ENCODE measurements around the gene TPPP2. TPM values are rescaled to one million over a fixed set of nuclear protein-coding genes. Genes with fewer than 3 reads are reported as not detected.
A peak's percentile ranks its signal among the peaks of the same experiment; 100 is the strongest.

Gene TPPP2
- polyA plus RNA-seq, 1 experiment: not detected

- TF ChIP-seq, protein P1, sequence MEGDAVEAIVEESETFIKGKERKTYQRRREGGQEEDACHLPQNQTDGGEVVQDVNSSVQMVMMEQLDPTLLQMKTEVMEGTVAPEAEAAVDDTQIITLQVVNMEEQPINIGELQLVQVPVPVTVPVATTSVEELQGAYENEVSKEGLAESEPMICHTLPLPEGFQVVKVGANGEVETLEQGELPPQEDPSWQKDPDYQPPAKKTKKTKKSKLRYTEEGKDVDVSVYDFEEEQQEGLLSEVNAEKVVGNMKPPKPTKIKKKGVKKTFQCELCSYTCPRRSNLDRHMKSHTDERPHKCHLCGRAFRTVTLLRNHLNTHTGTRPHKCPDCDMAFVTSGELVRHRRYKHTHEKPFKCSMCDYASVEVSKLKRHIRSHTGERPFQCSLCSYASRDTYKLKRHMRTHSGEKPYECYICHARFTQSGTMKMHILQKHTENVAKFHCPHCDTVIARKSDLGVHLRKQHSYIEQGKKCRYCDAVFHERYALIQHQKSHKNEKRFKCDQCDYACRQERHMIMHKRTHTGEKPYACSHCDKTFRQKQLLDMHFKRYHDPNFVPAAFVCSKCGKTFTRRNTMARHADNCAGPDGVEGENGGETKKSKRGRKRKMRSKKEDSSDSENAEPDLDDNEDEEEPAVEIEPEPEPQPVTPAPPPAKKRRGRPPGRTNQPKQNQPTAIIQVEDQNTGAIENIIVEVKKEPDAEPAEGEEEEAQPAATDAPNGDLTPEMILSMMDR (IDR thresholded peaks at IDR 0.05; ENCODE audit: low read depth, low read length): peak; percentile 73
- Histone ChIP-seq H3K9me3 (ENCODE audit: control insufficient read depth, insufficient read depth, low read length) (no peaks in the 10 kb centered on the region; the same call in 1 of the 2 replicates), H3K27ac (ENCODE audit: low read depth, low read length) (peak overlapping the region; percentile 52), H3K4me3 (ENCODE audit: low read depth, low read length) (peak overlapping the region; percentile 82), H3K27me3 (ENCODE audit: control insufficient read depth, insufficient read depth, low read length) (no peaks in the 10 kb centered on the region)
- POLR2A ChIA-PET: interaction anchor here (0.6 to 1.6 kb wide), 3 partner anchors 19 to 77 kb away, joined by 3 to 4 read pairs (median 3); no protein-coding TSS in a partner anchor
- CTCF ChIA-PET: interaction anchor here (0.8 to 5.0 kb wide), 19 partner anchors 10 to 148 kb away, joined by 3 to 153 read pairs (median 7); partner anchors contain the start of gene TMEM253
- DNase-seq (ENCODE audit: low read depth, low spot score): no peak
Measured at GRCh38 chr14:21068521-21069387, 38.7 kb downstream of the TPPP2 start.

- ChIA-PET CTCF (interaction anchor here (0.6 to 9.0 kb wide), 20 partner anchors 11 to 379 kb away, joined by 3 to 153 read pairs (median 9); no protein-coding TSS in a partner anchor), POLR2A (interaction anchor here (1.4 to 3.0 kb wide), 5 partner anchors 18 to 35 kb away, joined by 3 to 40 read pairs (median 11); no protein-coding TSS in a partner anchor)
- DNase-seq (ENCODE audit: low read depth, low spot score): no peak
Measured at GRCh38 chr14:21069388-21070082, 39.5 kb downstream of the TPPP2 start.

GRCh38 chr14:21070083-21070609 is 40.1 kb downstream of the TPPP2 start, which contains the start of gene ARHGEF40:
Gene ARHGEF40, plus strand, starts transcription at chr14:21070304. Its CDS starts 93 bp downstream, at chr14:21070397.
- CTCF ChIA-PET: interaction anchor here (0.6 to 9.0 kb wide), 9 partner anchors 8 to 379 kb away, joined by 3 to 128 read pairs (median 28); no protein-coding TSS in a partner anchor
- TF ChIP-seq, protein P1 (IDR thresholded peaks at IDR 0.05; ENCODE audit: low read depth, low read length): no peak
- POLR2A ChIA-PET: interaction anchor here (0.7 to 3.0 kb wide), 6 partner anchors 8 to 82 kb away, joined by 3 to 40 read pairs (median 8); no protein-coding TSS in a partner anchor
- Histone ChIP-seq H3K27me3 (ENCODE audit: control insufficient read depth, insufficient read depth, low read length) (no peaks in the 10 kb centered on the region), H3K9me3 (ENCODE audit: control insufficient read depth, insufficient read depth, low read length) (no peaks in the 10 kb centered on the region; the same call in 1 of the 2 replicates), H3K4me3 (ENCODE audit: low read depth, low read length) (peak within 1 kb of the TSS; percentile 82), H3K27ac (ENCODE audit: low read depth, low read length) (peak within 1 kb of the TSS; percentile 95)
- no peak for DNase-seq (ENCODE audit: low read depth, low spot score)

More at GRCh38 chr14:21069388-21070082, 39.5 kb downstream of the TPPP2 start:
- peak overlapping the region; percentile 82 for H3K4me3 ChIP-seq (ENCODE audit: low read depth, low read length)
- peak overlapping the region; percentile 70 for H3K27ac ChIP-seq (ENCODE audit: low read depth, low read length)
- no peaks in the 10 kb centered on the region; the same call in 1 of the 2 replicates for H3K9me3 ChIP-seq (ENCODE audit: control insufficient read depth, insufficient read depth, low read length)
- H3K27me3 ChIP-seq (ENCODE audit: control insufficient read depth, insufficient read depth, low read length): no peaks in the 10 kb centered on the region
- TF ChIP-seq, protein P1 (IDR thresholded peaks at IDR 0.05; ENCODE audit: low read depth, low read length): no peak

GRCh38 chr14:21070610-21071224 is 40.7 kb downstream of the TPPP2 start:
- DNase-seq (ENCODE audit: low read depth, low spot score): no peak
- no peaks in the 10 kb centered on the region; the same call in 1 of the 2 replicates for H3K9me3 ChIP-seq (ENCODE audit: control insufficient read depth, insufficient read depth, low read length)
- no peaks in the 10 kb centered on the region for H3K27me3 ChIP-seq (ENCODE audit: control insufficient read depth, insufficient read depth, low read length)
- H3K4me3 ChIP-seq (ENCODE audit: low read depth, low read length): peak overlapping the region; percentile 82
- TF ChIP-seq, protein P1 (IDR thresholded peaks at IDR 0.05; ENCODE audit: low read depth, low read length): no peak
- H3K27ac ChIP-seq (ENCODE audit: low read depth, low read length): peak overlapping the region; percentile 95
- ChIA-PET CTCF (interaction anchor here (0.8 to 9.0 kb wide), 11 partner anchors 9 to 371 kb away, joined by 3 to 128 read pairs (median 9); no protein-coding TSS in a partner anchor), POLR2A (interaction anchor here (0.7 to 3.0 kb wide), 16 partner anchors 8 to 609 kb away, joined by 3 to 40 read pairs (median 4); partner anchors contain the start of gene SUPT16H)
